KOPT-K1 (cell line): ENCODE measurements around the gene ABCD1.
A peak's percentile ranks its signal among the peaks of the same experiment; 100 is the strongest.
"Not testable (repeated sequence)": the region's sequence is repeated elsewhere in the genome, so short reads cannot be mapped to it uniquely, and the experiment has no call there.

Experiments used
- H3K27ac ChIP-seq: fragments of 200-600 bp; sonication (generic); 2 replicates; pipeline ENCODE4 v1.5.1; 2016; ENCODE audit warnings: antibody characterized with exemption, mild to moderate bottlenecking, low read depth, low read length; ENCODE audit not compliant: poor library complexity, severe bottlenecking
- H3K36me3 ChIP-seq: fragments of 200-600 bp; sonication (generic); 2 replicates; pipeline ENCODE4 v1.5.1; 2017; ENCODE audit warnings: antibody characterized with exemption, mild to moderate bottlenecking, low read length, moderate library complexity; ENCODE audit not compliant: insufficient read depth
- H3K9me3 ChIP-seq: fragments of 200-600 bp; sonication (generic); 2 replicates; pipeline ENCODE4 v1.5.1; 2017; ENCODE audit warnings: antibody characterized with exemption, low read length, mild to moderate bottlenecking; ENCODE audit not compliant: insufficient read depth, poor library complexity, severe bottlenecking

Gene ABCD1

GRCh38 chrX:153719701-153720100 lies 5.0 kb upstream of the ABCD1 start:
- H3K9me3 ChIP-seq, result no peaks in the 10 kb centered on the region
- H3K36me3 ChIP-seq, result peaks cover 78% of the 10 kb centered on the region
- H3K27ac ChIP-seq, result no peak overlapping the region

- Histone ChIP-seq H3K36me3 (peaks cover 49% of the 10 kb centered on the region), H3K9me3 (no peaks in the 10 kb centered on the region), H3K27ac (peak overlapping the region; percentile 82)
These were observed 1.8 kb upstream of the ABCD1 start for GRCh38 chrX:153722704-153723350.

GRCh38 chrX:153723351-153724251 lies 1.1 kb upstream of the ABCD1 start:
- H3K36me3 ChIP-seq, result peaks cover 42% of the 10 kb centered on the region
- H3K27ac ChIP-seq, result peak overlapping the region; percentile 82
- no peaks in the 10 kb centered on the region for H3K9me3 ChIP-seq

GRCh38 chrX:153725039-153725831 lies 579 bp downstream of the ABCD1 start:
- Histone ChIP-seq H3K36me3 (peaks cover 31% of the 10 kb centered on the region), H3K27ac (peak overlapping the region; percentile 82), H3K9me3 (no peaks in the 10 kb centered on the region)

GRCh38 chrX:153725832-153726285 lies 1.2 kb downstream of the ABCD1 start:
- Histone ChIP-seq H3K9me3 (no peaks in the 10 kb centered on the region), H3K36me3 (peaks cover 24% of the 10 kb centered on the region), H3K27ac (peak overlapping the region; percentile 87)

- peaks cover 26% of the 10 kb centered on the region for H3K36me3 ChIP-seq
- peak overlapping the region; percentile 87 for H3K27ac ChIP-seq
- H3K9me3 ChIP-seq, result no peaks in the 10 kb centered on the region
These were observed 1.8 kb downstream of the ABCD1 start for GRCh38 chrX:153726286-153727122.

- no peaks in the 10 kb centered on the region for H3K9me3 ChIP-seq
- peak overlapping the region; percentile 87 for H3K27ac ChIP-seq
- H3K36me3 ChIP-seq, result peaks cover 26% of the 10 kb centered on the region
These were observed 2.7 kb downstream of the ABCD1 start for GRCh38 chrX:153727123-153727931.

GRCh38 chrX:153728095-153728494 lies 3.4 kb downstream of the ABCD1 start:
- Histone ChIP-seq H3K36me3 (peaks cover 20% of the 10 kb centered on the region), H3K27ac (peak overlapping the region; percentile 87), H3K9me3 (no peaks in the 10 kb centered on the region)

- Histone ChIP-seq H3K27ac (no peak overlapping the region), H3K9me3 (no peaks in the 10 kb centered on the region), H3K36me3 (peaks cover 20% of the 10 kb centered on the region)
These were observed 4.4 kb downstream of the ABCD1 start for GRCh38 chrX:153728951-153729631.

GRCh38 chrX:153730115-153730514 lies 5.5 kb downstream of the ABCD1 start:
- H3K9me3 ChIP-seq, H3K27ac ChIP-seq: not testable (repeated sequence)
- peaks cover 20% of the 10 kb centered on the region for H3K36me3 ChIP-seq

GRCh38 chrX:153731117-153731844 lies 6.6 kb downstream of the ABCD1 start:
- Histone ChIP-seq H3K27ac (no peak overlapping the region), H3K36me3 (peaks cover 20% of the 10 kb centered on the region), H3K9me3 (no peaks in the 10 kb centered on the region)

GRCh38 chrX:153731845-153732215 lies 7.2 kb downstream of the ABCD1 start:
- Histone ChIP-seq H3K36me3 (peaks cover 20% of the 10 kb centered on the region), H3K9me3 (no peaks in the 10 kb centered on the region), H3K27ac (no peak overlapping the region)

GRCh38 chrX:153732401-153732800 lies 7.7 kb downstream of the ABCD1 start:
- peaks cover 20% of the 10 kb centered on the region for H3K36me3 ChIP-seq
- H3K9me3 ChIP-seq, result no peaks in the 10 kb centered on the region
- no peak overlapping the region for H3K27ac ChIP-seq
